GM12865 (cell line): ENCODE data around the gene ZNF689.

Source experiments
- DNase-seq: peaks from one replicate; pipeline ENCODE4 v3.0.0; 2010; ENCODE audit warnings: low read depth
- H3K4me3 ChIP-seq: 2 replicates; pipeline ENCODE4 v1.5.1; 2011; ENCODE audit warnings: mild to moderate bottlenecking, low read depth, low read length, control low read depth
- TF ChIP-seq, protein P1 (sequence below): IDR thresholded peaks from 2 replicates; pipeline ENCODE4 v1.5.1; 2011; ENCODE audit warnings: low read length, control low read depth, low read depth, inconsistent platforms; ENCODE audit not compliant: insufficient read depth; ENCODE audit errors: missing control alignments

Gene ZNF689

GRCh38 chr16:30609926-30610839 is at the start of gene ZNF689:
Gene ZNF689, minus strand, starts transcription at chr16:30610389. Its CDS starts 348 bp downstream, at chr16:30610041.
- TF ChIP-seq, protein P1, sequence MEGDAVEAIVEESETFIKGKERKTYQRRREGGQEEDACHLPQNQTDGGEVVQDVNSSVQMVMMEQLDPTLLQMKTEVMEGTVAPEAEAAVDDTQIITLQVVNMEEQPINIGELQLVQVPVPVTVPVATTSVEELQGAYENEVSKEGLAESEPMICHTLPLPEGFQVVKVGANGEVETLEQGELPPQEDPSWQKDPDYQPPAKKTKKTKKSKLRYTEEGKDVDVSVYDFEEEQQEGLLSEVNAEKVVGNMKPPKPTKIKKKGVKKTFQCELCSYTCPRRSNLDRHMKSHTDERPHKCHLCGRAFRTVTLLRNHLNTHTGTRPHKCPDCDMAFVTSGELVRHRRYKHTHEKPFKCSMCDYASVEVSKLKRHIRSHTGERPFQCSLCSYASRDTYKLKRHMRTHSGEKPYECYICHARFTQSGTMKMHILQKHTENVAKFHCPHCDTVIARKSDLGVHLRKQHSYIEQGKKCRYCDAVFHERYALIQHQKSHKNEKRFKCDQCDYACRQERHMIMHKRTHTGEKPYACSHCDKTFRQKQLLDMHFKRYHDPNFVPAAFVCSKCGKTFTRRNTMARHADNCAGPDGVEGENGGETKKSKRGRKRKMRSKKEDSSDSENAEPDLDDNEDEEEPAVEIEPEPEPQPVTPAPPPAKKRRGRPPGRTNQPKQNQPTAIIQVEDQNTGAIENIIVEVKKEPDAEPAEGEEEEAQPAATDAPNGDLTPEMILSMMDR = no peak
- H3K4me3 ChIP-seq = peak within 1 kb of the TSS; percentile 87
- DNase-seq = peak; percentile 99

GRCh38 chr16:30658731-30659506 is 48.7 kb upstream of the ZNF689 start:
- peak overlapping the region; percentile 58 for H3K4me3 ChIP-seq
- TF ChIP-seq, protein P1 = peak; percentile 20
- peak; percentile 99 for DNase-seq

DNA sequence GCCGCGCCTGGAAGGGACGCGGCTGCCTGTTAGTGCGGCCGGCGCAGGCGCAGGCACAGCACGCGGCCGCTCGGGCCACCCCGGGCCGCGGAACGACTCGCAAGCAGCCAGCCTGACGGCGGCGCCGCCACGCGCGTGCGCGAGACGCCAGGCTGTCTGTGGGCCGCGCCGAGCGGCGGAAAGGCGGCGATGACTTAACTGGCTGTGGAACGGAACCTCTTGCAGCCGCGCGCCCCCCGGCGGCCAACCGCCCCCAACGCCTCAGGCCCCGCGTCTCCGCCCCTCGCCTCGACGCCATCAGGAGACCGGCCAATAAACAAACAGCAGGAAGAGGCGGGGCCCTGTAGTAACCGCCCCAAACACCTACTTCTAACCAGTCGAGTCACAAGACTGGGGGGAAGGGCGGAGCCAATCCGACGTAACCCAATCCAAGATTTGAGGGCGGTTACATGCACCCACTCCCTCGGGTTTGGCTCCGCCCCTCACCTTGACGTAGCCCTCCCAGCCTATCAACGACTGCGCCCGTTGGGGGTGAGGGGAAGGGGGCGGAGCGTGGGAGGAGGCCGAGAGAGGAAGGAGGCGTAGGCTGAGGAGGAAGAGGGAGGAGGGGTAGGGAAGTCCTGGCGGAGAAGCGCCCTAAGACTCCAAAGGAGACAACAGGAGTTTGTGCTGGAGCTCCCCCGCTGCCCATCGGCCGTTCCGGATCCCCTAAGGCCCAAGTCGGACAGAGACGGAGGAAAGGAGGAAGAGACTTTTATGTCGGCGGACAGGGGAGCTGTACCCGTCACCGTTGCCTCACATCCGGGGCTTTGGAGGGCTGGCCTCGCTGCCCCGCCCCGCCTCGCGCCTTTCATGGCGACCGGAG is 47.9 kb upstream of the ZNF689 start, which contains the start of gene FBRS:
Gene FBRS (plus strand): TSS at position 566 of the 865 bp plus-strand sequence. CDS start 1,088 bp downstream, outside the sequence.
- TF ChIP-seq, protein P1 = peak; percentile 78

DNA sequence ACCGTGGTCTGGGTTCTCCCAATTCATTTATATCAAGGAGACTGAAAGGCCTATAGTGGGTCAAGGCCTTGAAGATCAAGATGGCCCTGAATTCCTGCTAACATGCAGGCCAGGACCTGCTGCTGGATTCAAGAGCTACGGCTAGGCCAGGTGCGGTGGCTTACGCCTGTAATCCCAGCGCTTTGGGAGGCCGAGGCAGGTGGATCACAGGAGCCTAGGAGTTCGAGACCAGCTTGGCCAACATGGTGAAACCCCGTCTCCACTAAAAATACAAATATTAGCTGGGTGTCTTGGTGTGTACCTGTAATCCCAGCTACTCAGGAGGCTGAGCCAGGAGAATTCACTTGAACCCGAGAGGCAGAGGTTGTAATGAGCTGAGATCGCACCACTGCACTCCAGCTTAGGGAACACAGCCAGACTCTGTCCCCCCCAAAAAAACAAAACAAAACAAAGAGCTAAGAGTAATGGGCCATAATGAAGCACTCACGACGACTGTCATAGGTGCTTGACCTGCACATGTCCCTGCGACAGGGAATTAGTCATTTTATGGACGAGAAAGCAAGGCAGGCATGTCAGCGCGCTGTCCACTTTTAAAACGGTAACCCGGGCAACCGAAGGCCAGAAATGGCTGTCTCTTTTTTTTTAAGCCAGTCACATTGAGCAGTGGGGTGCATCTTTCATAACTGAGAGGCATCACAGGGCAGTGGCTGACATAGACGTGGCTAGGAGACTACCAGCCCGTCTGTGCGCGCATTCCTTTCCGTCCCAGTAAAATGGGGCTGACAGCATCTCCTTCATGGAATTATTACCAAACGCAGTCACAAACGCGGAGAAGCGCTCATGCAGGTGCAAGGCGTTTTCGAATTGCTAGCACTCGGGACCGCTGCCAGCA is 47.0 kb upstream of the ZNF689 start:
- TF ChIP-seq, protein P1 = no peak
- DNase-seq = no peak
- H3K4me3 ChIP-seq = peak overlapping the region; percentile 60

More for the DNA sequence above, 47.9 kb upstream of the ZNF689 start, which contains the start of gene FBRS:
- H3K4me3 ChIP-seq = peak within 1 kb of the TSS; percentile 60
- DNase-seq = peak; percentile 100

GRCh38 chr16:30656388-30656787 is 46.2 kb upstream of the ZNF689 start:
- TF ChIP-seq, protein P1 = no peak
- DNase-seq = no peak
- H3K4me3 ChIP-seq = no peak overlapping the region
